Activated CD4-positive, alpha-beta T cell treated with anti-CD3 and anti-CD28 coated beads, Interleukin-2, amount 50 U/mL, for 24 hours (primary cell): Measurements from ENCODE around the gene SLFN12L.
"Not testable (repeated sequence)": the region's sequence is repeated elsewhere in the genome, so short reads cannot be mapped to it uniquely, and the experiment has no call there.

Experiments
- DNase-seq, 2 donors: peaks; one replicate each; pipeline ENCODE4 v3.0.0-alpha.2; 2020; ENCODE audit warnings: low read depth in 1 of 2, low spot score in 1 of 2

SLFN12L gene

GRCh38 chr17:35543856-35544255 is 6.4 kb upstream of the SLFN12L start:
- DNase-seq, result no peak

- no peak for DNase-seq
Measured at GRCh38 chr17:35542990-35543389, 5.5 kb upstream of the SLFN12L start.

- no peak for DNase-seq
Measured at GRCh38 chr17:35541434-35541833, 4.0 kb upstream of the SLFN12L start.

GRCh38 chr17:35540589-35541404 is 3.3 kb upstream of the SLFN12L start:
- DNase-seq, result no peak

- DNase-seq, result no peak
Measured at GRCh38 chr17:35539659-35540026, 2.2 kb upstream of the SLFN12L start.

- no peak for DNase-seq
Measured at GRCh38 chr17:35536664-35537171, 760 bp downstream of the SLFN12L start.

- DNase-seq, result not testable (repeated sequence)
Measured at GRCh38 chr17:35535406-35535805, 2.1 kb downstream of the SLFN12L start.

GRCh38 chr17:35534576-35535093 is 2.8 kb downstream of the SLFN12L start:
- no peak for DNase-seq

GRCh38 chr17:35531160-35531559 is 6.3 kb downstream of the SLFN12L start:
- no peak for DNase-seq

GRCh38 chr17:35529866-35530265 is 7.6 kb downstream of the SLFN12L start:
- DNase-seq, result no peak

- not testable (repeated sequence) for DNase-seq
Measured at GRCh38 chr17:35529326-35529725, 8.2 kb downstream of the SLFN12L start.

GRCh38 chr17:35523296-35523695 is 14.2 kb downstream of the SLFN12L start:
- no peak for DNase-seq

- DNase-seq, result not testable (repeated sequence)
Measured at GRCh38 chr17:35521654-35522256, 15.7 kb downstream of the SLFN12L start.

- no peak for DNase-seq
Measured at GRCh38 chr17:35521150-35521549, 16.3 kb downstream of the SLFN12L start.

- no peak for DNase-seq
Measured at GRCh38 chr17:35519906-35520442, 17.5 kb downstream of the SLFN12L start.

GRCh38 chr17:35519439-35519838 is 18.0 kb downstream of the SLFN12L start:
- DNase-seq, result no peak

- DNase-seq, result not testable (repeated sequence)
Measured at GRCh38 chr17:35518431-35518830, 19.0 kb downstream of the SLFN12L start.

GRCh38 chr17:35515027-35515426 is 22.5 kb downstream of the SLFN12L start:
- no peak for DNase-seq

- no peak for DNase-seq
Measured at GRCh38 chr17:35514564-35514963, 22.9 kb downstream of the SLFN12L start.

- no peak for DNase-seq
Measured at GRCh38 chr17:35510052-35510451, 27.4 kb downstream of the SLFN12L start.

GRCh38 chr17:35507714-35508113 is 29.8 kb downstream of the SLFN12L start:
- DNase-seq, result not testable (repeated sequence)

GRCh38 chr17:35499548-35499947 is 37.9 kb downstream of the SLFN12L start:
- no peak for DNase-seq
